ENCODE data around the gene DDAH1. TPM values are rescaled to one million over a fixed set of nuclear protein-coding genes. Genes with fewer than 3 reads are reported as not detected.

The DDAH1 gene
- total RNA-seq, 1 donor from 2014 or later = 5.4 TPM

DNA sequence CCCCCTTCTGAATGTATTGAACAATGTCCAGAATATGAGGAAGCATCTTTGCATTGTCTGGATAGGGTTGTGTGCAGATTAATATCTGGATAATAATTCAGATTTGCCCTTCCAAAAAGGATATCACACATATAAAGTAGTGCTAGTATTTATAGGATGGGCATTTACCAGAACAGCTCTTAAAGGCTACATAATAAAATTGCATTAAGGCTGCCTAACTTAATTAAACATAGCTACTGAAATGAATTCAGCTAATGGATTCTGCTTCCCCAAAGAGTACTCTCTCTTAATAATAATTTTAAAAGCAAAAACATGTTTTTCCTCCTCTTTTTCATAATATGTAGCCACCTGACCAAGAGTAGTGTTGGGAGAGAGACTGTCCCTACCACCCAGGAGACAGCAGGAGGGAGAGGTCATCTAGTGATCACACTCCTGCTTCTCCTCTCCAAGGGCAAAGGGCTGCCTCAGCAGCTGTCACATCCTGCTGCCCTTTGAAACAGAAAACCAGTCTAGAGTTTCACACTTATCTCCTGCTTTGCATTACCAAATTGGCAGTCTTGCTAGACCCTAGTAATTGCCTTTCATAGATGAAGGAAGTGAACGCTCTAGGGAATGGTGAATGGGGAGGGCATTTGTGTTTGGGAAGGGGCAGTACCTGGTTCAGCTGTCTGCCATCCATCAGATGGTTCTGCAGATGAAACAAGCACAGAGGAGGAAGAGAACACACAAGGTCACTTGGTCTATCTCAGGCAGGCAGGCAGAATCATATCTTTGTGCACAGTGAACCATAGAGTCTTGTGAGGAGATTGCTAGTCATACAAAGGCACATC is 29.3 kb upstream of the DDAH1 start:
- peak overlapping the region; percentile 84 for H3K27ac Mint-ChIP-seq (ENCODE audit: unreplicated experiment)
- TF ChIP-seq, protein P1, sequence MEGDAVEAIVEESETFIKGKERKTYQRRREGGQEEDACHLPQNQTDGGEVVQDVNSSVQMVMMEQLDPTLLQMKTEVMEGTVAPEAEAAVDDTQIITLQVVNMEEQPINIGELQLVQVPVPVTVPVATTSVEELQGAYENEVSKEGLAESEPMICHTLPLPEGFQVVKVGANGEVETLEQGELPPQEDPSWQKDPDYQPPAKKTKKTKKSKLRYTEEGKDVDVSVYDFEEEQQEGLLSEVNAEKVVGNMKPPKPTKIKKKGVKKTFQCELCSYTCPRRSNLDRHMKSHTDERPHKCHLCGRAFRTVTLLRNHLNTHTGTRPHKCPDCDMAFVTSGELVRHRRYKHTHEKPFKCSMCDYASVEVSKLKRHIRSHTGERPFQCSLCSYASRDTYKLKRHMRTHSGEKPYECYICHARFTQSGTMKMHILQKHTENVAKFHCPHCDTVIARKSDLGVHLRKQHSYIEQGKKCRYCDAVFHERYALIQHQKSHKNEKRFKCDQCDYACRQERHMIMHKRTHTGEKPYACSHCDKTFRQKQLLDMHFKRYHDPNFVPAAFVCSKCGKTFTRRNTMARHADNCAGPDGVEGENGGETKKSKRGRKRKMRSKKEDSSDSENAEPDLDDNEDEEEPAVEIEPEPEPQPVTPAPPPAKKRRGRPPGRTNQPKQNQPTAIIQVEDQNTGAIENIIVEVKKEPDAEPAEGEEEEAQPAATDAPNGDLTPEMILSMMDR (IDR thresholded peaks at IDR 0.05; ENCODE audit: partially characterized antibody, unreplicated experiment) = no peak
- H3K9me3 Mint-ChIP-seq (ENCODE audit: unreplicated experiment) = peaks cover 5% of the 10 kb centered on the region
- peaks cover 2% of the 10 kb centered on the region for H3K27me3 Mint-ChIP-seq (ENCODE audit: unreplicated experiment)
- no peaks in the 10 kb centered on the region for H3K36me3 Mint-ChIP-seq (ENCODE audit: unreplicated experiment)
- DNase-seq = peak; percentile 62
- peak overlapping the region; percentile 31 for H3K4me3 Mint-ChIP-seq (ENCODE audit: unreplicated experiment)
- peaks cover 19% of the 10 kb centered on the region for H3K4me1 Mint-ChIP-seq (ENCODE audit: low read depth, unreplicated experiment)

DNA sequence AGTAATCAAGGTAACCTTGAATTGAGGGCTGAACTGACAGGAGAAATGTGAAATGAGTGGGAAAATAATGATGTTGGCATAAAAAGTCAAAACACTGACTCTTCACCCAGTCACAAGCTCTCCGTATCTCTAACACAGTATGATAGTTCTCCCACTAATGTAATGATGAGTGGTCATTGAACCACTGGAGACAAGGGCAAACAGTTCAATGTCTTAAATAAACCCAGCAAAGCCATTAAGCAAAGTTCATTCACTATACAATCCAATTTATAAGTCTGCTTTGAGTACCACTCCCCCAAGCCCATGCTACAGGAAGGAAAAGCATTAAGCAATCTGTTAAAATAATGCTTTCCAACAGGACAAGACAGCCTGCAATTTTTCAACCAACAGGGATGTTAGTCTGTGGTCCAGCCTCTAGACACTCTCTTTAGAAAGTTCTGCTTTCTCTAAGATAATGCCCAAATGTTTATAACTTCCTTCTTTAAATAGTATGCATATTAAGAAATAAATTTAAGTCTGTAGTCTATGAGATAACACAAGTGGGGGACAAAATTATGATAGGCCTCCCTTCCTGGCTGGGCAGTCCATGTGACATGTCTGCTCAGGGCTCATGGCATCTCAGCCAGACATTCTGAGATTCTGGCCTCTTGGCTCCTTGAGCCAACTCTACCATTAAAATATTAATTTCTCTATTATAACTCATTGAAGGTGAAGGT is 25.5 kb upstream of the DDAH1 start:
- H3K27me3 Mint-ChIP-seq (ENCODE audit: unreplicated experiment) = peaks cover 2% of the 10 kb centered on the region
- no peak overlapping the region for H3K27ac Mint-ChIP-seq (ENCODE audit: unreplicated experiment)
- no peak for DNase-seq
- TF ChIP-seq, protein P1 (IDR thresholded peaks at IDR 0.05; ENCODE audit: partially characterized antibody, unreplicated experiment) = no peak
- H3K4me1 Mint-ChIP-seq (ENCODE audit: low read depth, unreplicated experiment) = peaks cover 14% of the 10 kb centered on the region
- no peak overlapping the region for H3K4me3 Mint-ChIP-seq (ENCODE audit: unreplicated experiment)
- H3K36me3 Mint-ChIP-seq (ENCODE audit: unreplicated experiment) = no peaks in the 10 kb centered on the region
- H3K9me3 Mint-ChIP-seq (ENCODE audit: unreplicated experiment) = peaks cover 3% of the 10 kb centered on the region

DNA sequence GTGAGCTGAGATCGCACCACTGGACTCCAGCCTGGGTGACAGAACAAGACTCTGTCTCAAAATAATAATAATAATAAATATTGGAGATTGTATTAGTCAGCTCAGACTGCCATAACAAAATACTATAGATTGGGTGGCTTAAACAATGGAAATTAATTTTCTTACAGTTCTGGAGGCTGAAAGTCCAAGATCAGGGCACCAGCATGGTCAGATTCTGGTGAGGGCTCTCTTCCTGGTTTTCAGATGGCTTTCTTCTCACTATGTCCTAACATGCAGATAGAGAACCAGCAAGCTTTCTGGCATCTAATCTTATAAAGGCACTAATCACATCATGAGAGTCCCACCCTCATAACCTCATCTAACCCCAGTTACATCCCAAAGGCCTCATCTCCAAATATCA is 23.2 kb upstream of the DDAH1 start:
- Mint-ChIP-seq H3K36me3 (ENCODE audit: unreplicated experiment) (no peaks in the 10 kb centered on the region), H3K4me1 (ENCODE audit: low read depth, unreplicated experiment) (no peaks in the 10 kb centered on the region), H3K27me3 (ENCODE audit: unreplicated experiment) (peaks cover 2% of the 10 kb centered on the region), H3K9me3 (ENCODE audit: unreplicated experiment) (no peaks in the 10 kb centered on the region), H3K4me3 (ENCODE audit: unreplicated experiment) (no peak overlapping the region), H3K27ac (ENCODE audit: unreplicated experiment) (no peak overlapping the region)
- TF ChIP-seq, protein P1 (IDR thresholded peaks at IDR 0.05; ENCODE audit: partially characterized antibody, unreplicated experiment) = no peak
- no peak for DNase-seq

DNA sequence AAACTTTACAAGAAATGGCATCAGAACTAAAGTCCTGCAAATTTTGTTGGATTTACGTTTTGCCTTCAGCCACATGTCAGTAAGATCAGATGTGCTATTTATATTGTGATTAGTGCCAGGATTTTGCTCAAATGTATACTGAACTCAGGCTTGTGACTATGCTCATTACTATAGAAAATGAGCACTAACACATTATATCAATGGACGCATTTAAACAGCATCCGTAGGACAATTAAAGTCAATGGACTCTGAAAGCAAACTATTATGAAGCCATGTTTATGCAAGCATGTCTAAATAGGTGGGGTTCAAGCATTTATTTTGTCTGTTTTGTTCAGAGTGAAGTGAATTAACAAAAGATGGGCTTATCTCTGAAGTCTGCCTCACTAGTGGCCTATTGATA is 20.6 kb upstream of the DDAH1 start:
- Mint-ChIP-seq H3K9me3 (ENCODE audit: unreplicated experiment) (no peaks in the 10 kb centered on the region), H3K27ac (ENCODE audit: unreplicated experiment) (no peak overlapping the region), H3K27me3 (ENCODE audit: unreplicated experiment) (peaks cover 2% of the 10 kb centered on the region), H3K4me1 (ENCODE audit: low read depth, unreplicated experiment) (no peaks in the 10 kb centered on the region), H3K4me3 (ENCODE audit: unreplicated experiment) (no peak overlapping the region), H3K36me3 (ENCODE audit: unreplicated experiment) (no peaks in the 10 kb centered on the region)
- TF ChIP-seq, protein P1 (IDR thresholded peaks at IDR 0.05; ENCODE audit: partially characterized antibody, unreplicated experiment) = no peak
- DNase-seq = no peak

DNA sequence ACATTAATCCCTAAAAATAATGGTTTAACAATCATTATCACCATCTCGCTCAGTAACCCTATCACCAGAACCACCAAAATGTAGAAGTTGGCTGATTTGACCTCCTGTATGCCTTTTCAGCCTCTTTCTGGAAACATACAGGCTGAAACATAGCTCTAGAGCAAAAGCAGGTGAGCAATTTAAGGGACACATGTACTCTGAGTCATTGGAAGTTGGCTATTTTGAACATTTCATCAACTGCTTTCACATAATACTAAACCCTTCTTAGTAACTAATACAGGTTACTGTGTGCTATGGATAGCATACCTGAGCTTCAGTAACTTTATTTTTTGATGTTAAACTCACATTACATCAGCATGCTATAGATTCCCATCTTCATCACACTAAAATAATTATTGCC is 19.8 kb upstream of the DDAH1 start:
- Mint-ChIP-seq H3K36me3 (ENCODE audit: unreplicated experiment) (no peaks in the 10 kb centered on the region), H3K9me3 (ENCODE audit: unreplicated experiment) (no peaks in the 10 kb centered on the region), H3K27ac (ENCODE audit: unreplicated experiment) (no peak overlapping the region), H3K4me1 (ENCODE audit: low read depth, unreplicated experiment) (no peaks in the 10 kb centered on the region), H3K27me3 (ENCODE audit: unreplicated experiment) (no peaks in the 10 kb centered on the region), H3K4me3 (ENCODE audit: unreplicated experiment) (no peak overlapping the region)
- TF ChIP-seq, protein P1 (IDR thresholded peaks at IDR 0.05; ENCODE audit: partially characterized antibody, unreplicated experiment) = no peak
- no peak for DNase-seq
